HepG2 (cell line): Measurements from ENCODE around the gene NOS2. TPM values are rescaled to one million over a fixed set of nuclear protein-coding genes. Genes with fewer than 3 reads are reported as not detected.

Source experiments
- ATAC-seq: fragments of 200-7000 bp; cut with Tn5 transposase; 3 replicates; pipeline ENCODE4 v1.9.1; 2020; ENCODE audit warnings: mild to moderate bottlenecking, moderate library complexity
- BruUV-seq: library from RNA; stranded (reverse); fragments of 400-500 nt; replicated peaks from 2 replicates; lab custom pipeline; 2021; lab: Mats Ljungman, UMichigan
- CTCF ChIA-PET: fragments of 300-600 bp; formaldehyde crosslinking; extraction: SDS; loops from one replicate; lab custom pipeline; 2021; ENCODE audit warnings: low total read pairs, inconsistent platforms, low intra/inter-chr PET ratio; lab: Yijun Ruan, JAX
- POLR2A ChIA-PET: fragments of 350-600 bp; sonication (Branson Sonifier 250); formaldehyde crosslinking; loops from one replicate; lab custom pipeline; 2020; ENCODE audit warnings: antibody characterized with exemption, inconsistent platforms; lab: Yijun Ruan, JAX
- DNase-seq: peaks from one replicate; pipeline ENCODE4 v3.0.0-alpha.2; 2015; ENCODE audit warnings: low spot score
- FAIRE-seq: peaks from 3 replicates; lab custom pipeline; 2011; peaks lifted over from hg19 to GRCh38; lab: Jason Lieb, UNC
- H2AFZ ChIP-seq: one replicate; pipeline ENCODE4 v1.6.1; 2011; ENCODE audit warnings: low read length, inconsistent platforms
- H3K27ac ChIP-seq: fragments of 300-600 bp; 3 replicates; pipeline ENCODE4 v1.8.0; 2011; ENCODE audit warnings: mixed run types, mild to moderate bottlenecking, mixed read lengths, low read length, inconsistent platforms; ENCODE audit not compliant: insufficient read depth; ENCODE audit errors: extremely low read length
- H3K27me3 ChIP-seq, 2 experiments: fragments of 200-600 bp in 1 of 2; 2 replicates in 1 of 2; 3 replicates in 1 of 2; pipeline versions ENCODE4 v1.6.0 to v1.8.0; 2011; ENCODE audit warnings: low read length in 2 of 2, mild to moderate bottlenecking in 2 of 2, moderate library complexity in 2 of 2, inconsistent platforms in 1 of 2; ENCODE audit not compliant: insufficient read depth in 2 of 2, control insufficient read depth in 1 of 2
- H3K36me3 ChIP-seq, 2 experiments: fragments of 200-600 bp in 1 of 2; replicated peaks in 1 of 2; 2 replicates in 1 of 2; 3 replicates in 1 of 2; pipeline versions ENCODE4 v1.5.1 to v1.8.0; 2011; ENCODE audit warnings: low read length in 2 of 2, inconsistent platforms in 1 of 2; ENCODE audit not compliant: insufficient read depth in 2 of 2, control insufficient read depth in 1 of 2
- H3K4me1 ChIP-seq: 2 replicates; pipeline ENCODE4 v1.5.1; 2012; ENCODE audit warnings: low read length, inconsistent platforms; ENCODE audit not compliant: insufficient read depth
- H3K4me2 ChIP-seq: 2 replicates; pipeline ENCODE4 v1.6.0; 2011; ENCODE audit warnings: low read depth, low read length, inconsistent platforms
- H3K4me3 ChIP-seq, 3 experiments: fragments of 200-600 bp in 1 of 3; sonication (generic), shearing (Covaris generic) in 1 of 3; replicated peaks in 1 of 3; 2 replicates each; pipeline ENCODE4 v1.5.1; 2011 to 2016; ENCODE audit warnings: low read length in 3 of 3, inconsistent platforms in 2 of 3, low read depth in 2 of 3, mild to moderate bottlenecking in 2 of 3, control low read depth in 1 of 3, mixed read lengths in 1 of 3; ENCODE audit not compliant: insufficient read depth in 1 of 3
- H3K79me2 ChIP-seq: one replicate; pipeline ENCODE4 v1.6.1; 2011; ENCODE audit warnings: low read length, inconsistent platforms; ENCODE audit not compliant: insufficient read depth
- H3K9ac ChIP-seq: 2 replicates; pipeline ENCODE4 v1.6.0; 2011; ENCODE audit warnings: mild to moderate bottlenecking, low read depth, low read length, inconsistent platforms; ENCODE audit not compliant: insufficient read depth
- H3K9me3 ChIP-seq: 2 replicates; pipeline ENCODE4 v1.5.1; 2012; ENCODE audit warnings: mild to moderate bottlenecking, low read length
- H4K20me1 ChIP-seq: 2 replicates; pipeline ENCODE4 v1.6.0; 2011; ENCODE audit warnings: inconsistent platforms, mild to moderate bottlenecking, low read length, moderate library complexity; ENCODE audit not compliant: insufficient read depth
- BRD4 ChIP-seq: sonication (generic); formaldehyde crosslinking; IDR thresholded peaks from 2 replicates; pipeline ENCODE4 v1.4.0; 2020; ENCODE audit warnings: missing genetic modification reagents
- DR1 ChIP-seq: sonication (generic); formaldehyde crosslinking; IDR thresholded peaks from 2 replicates; pipeline ENCODE4 v1.8.0; 2021; ENCODE audit warnings: mild to moderate bottlenecking, missing genetic modification reagents, inconsistent platforms
- FOXC1 ChIP-seq: sonication (generic); formaldehyde crosslinking; IDR thresholded peaks from 2 replicates; pipeline ENCODE4 v1.8.0; 2022; ENCODE audit warnings: mild to moderate bottlenecking, missing genetic modification reagents, borderline replicate concordance
- HMG20B ChIP-seq: conservative IDR thresholded peaks from 2 replicates; pipeline ENCODE4 v1.6.1; 2016; ENCODE audit warnings: missing genetic modification reagents, missing compliant biosample characterization
- PREB ChIP-seq: sonication (generic); formaldehyde crosslinking; IDR thresholded peaks from 2 replicates; pipeline ENCODE4 v1.4.0; 2020; ENCODE audit warnings: missing genetic modification reagents
- WGBS: methylation state at CpG from one replicate; pipeline ENCODE4 v1.1.6; 2017; ENCODE audit warnings: low lambda C conversion rate; 5-methylcytosine and 5-hydroxymethylcytosine counted together
- in situ Hi-C: cut with HindIII; loops from 2 replicates; pipeline ENCODE4 v1.10.0; 2017; ENCODE audit warnings: low pct_unique_long_range_greater_than_20kb; ENCODE audit not compliant: extremely low pct_ligation_motif_present
- intact Hi-C: fragments of 100-400 bp; cut with micrococcal nuclease; formaldehyde crosslinking; loops from one replicate; pipeline ENCODE4 v1.10.0; 2022; ENCODE audit not compliant: unreplicated experiment
- polyA plus RNA-seq, 8 experiments: library from polyadenylated mRNA; depleted of rRNA in 3 of 8; stranded (reverse) in 7 of 8; unstranded in 1 of 8; fragments of >200 nt; fragmentation: Illumina TruSeq in 4 of 8; extraction: Trizol in 4 of 8; gene quantifications; 2 replicates each; pipeline versions ENCODE4 v1.2.1 to v1.2.3, GENCODE V29; 2011 to 2016; ENCODE audit warnings: low read depth in 4 of 8, missing spikeins in 1 of 8, mixed read lengths in 1 of 8; ENCODE audit not compliant: insufficient read depth in 1 of 8
- total RNA-seq, 5 experiments: library from RNA; depleted of rRNA; stranded (reverse); fragments of >200 nt; fragmentation: Illumina TruSeq; extraction: Trizol; gene quantifications; 2 replicates each; pipeline ENCODE4 v1.2.3, GENCODE V29; 2016; ENCODE audit warnings: low read depth in 1 of 5
- TF ChIP-seq, protein P1 (sequence below): sonication (generic); formaldehyde crosslinking; IDR thresholded peaks from 2 replicates; pipeline ENCODE4 v1.4.0; 2020; ENCODE audit warnings: missing genetic modification reagents, borderline replicate concordance

Gene NOS2
- total and polyA plus RNA-seq, 2 of the 13 experiments (the other 11 are each of a cell fraction or from before 2014, with no cell fraction given): 0.02 TPM; not detected in 1

DNA sequence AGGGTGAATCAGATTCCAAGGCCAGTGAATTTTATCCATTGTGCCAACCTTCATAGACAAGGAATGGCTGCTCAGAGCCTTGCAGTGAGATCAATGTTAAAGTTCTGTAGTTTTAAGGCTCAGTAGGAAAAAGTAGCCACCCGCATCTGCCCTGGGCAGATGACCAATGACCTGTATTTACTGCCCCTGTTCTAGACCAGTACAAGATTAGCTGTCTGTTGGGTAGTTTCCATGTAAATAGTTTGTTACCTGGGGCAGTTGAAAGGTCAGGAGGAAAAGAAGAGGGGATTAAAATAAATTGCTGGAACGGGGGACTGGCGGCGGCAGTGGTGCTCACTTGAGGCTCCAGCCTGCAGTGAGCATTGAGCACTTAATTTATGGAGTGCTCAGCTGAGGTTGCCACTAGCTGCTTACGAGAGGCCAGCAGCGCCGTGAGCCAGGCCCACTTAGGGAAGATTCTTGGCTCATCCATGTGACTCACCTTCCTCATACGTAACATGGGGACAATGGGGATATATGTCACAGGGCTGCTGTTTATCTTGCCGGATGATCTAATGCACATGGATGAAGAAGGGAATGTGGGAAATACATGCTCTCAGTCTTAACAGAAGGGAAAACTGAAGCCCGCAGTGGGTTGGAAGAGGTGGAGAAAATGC lies 10.7 kb upstream of the NOS2 start (continued):
- TF ChIP-seq, protein P1, sequence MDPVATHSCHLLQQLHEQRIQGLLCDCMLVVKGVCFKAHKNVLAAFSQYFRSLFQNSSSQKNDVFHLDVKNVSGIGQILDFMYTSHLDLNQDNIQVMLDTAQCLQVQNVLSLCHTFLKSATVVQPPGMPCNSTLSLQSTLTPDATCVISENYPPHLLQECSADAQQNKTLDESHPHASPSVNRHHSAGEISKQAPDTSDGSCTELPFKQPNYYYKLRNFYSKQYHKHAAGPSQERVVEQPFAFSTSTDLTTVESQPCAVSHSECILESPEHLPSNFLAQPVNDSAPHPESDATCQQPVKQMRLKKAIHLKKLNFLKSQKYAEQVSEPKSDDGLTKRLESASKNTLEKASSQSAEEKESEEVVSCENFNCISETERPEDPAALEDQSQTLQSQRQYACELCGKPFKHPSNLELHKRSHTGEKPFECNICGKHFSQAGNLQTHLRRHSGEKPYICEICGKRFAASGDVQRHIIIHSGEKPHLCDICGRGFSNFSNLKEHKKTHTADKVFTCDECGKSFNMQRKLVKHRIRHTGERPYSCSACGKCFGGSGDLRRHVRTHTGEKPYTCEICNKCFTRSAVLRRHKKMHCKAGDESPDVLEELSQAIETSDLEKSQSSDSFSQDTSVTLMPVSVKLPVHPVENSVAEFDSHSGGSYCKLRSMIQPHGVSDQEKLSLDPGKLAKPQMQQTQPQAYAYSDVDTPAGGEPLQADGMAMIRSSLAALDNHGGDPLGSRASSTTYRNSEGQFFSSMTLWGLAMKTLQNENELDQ: no peak
- TF ChIP-seq HMG20B (CRISPR knock-in tag) (no peak), FOXC1 (CRISPR knock-in tag) (no peak), BRD4 (CRISPR knock-in tag) (no peak)

DNA sequence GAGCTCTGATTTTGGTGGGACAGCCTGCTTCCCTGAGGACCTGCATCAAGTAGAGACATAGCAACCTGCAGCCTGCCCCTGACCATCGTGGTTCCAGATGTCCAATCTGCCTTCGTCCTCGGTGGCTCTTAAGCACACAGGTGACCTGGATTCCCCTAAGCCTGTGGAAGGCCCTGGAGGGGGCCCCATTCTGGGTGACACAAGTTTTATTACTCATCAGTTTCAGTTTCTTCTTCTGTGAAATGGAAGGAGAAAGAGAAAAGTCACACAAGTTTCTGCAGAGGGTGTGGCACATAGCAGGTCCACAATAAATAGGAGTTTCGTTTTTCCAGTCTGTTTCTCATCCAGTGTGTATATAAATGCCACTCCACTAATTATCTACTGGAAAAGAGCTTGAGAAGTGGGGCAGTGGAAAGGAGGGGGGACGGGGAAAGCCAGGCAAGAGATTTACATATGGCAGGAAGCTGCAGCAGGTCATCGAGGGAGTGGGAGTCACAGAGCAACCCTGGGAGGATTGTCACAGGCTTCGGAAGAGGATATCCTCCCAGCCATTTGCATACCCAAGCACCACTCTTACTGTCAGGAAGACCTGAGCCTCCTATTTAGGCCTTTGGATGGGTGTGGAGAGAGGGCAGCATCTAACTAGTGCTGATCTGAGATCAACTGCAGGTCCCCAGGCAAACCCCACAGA lies 10.0 kb upstream of the NOS2 start:
- FAIRE-seq (no peak), ATAC-seq (no peak), DNase-seq (no peak)
- no peak overlapping the region for H3K27ac ChIP-seq
- H3K4me2 ChIP-seq: no peak overlapping the region
- no peaks in the 10 kb centered on the region for H4K20me1 ChIP-seq
- H2AFZ ChIP-seq: no peak overlapping the region
- POLR2A ChIA-PET: no interaction called here
- no peaks in the 10 kb centered on the region for H3K36me3 ChIP-seq
- in situ Hi-C loops: no loop called here
- TF ChIP-seq DR1 (CRISPR knock-in tag) (no peak), PREB (CRISPR knock-in tag) (no peak)
- peaks cover 14% of the 10 kb centered on the region; the same call in 1 of the 2 replicates for H3K4me1 ChIP-seq
- H3K9me3 ChIP-seq: no peaks in the 10 kb centered on the region
- no peak overlapping the region for H3K4me3 ChIP-seq
- H3K27me3 ChIP-seq: 0 out of 5 replicates have a peak, but pooled peaks cover 1 to 9% of the 10 kb centered on the region in 2 experiments
- BruUV-seq: no TSS peak
- CTCF ChIA-PET: no interaction called here
- no peak overlapping the region for H3K9ac ChIP-seq
- H3K79me2 ChIP-seq: no peaks in the 10 kb centered on the region
- intact Hi-C loops: no loop called here
- 42% methylated on average over 7 of the region's 7 CpGs for WGBS
